H1 (cell line): ENCODE measurements around the gene ZNF334. TPM values are rescaled to one million over a fixed set of nuclear protein-coding genes. Genes with fewer than 3 reads are reported as not detected.

Experiments used
- JUND ChIP-seq: IDR thresholded peaks from 2 replicates; pipeline ENCODE4 v1.6.1; 2011; ENCODE audit warnings: mild to moderate bottlenecking, improper control_type of control experiment, low read length
- RAD21 ChIP-seq, 2 experiments: IDR thresholded peaks in 1 of 2; conservative IDR thresholded peaks in 1 of 2; 2 replicates each; pipeline ENCODE4 v1.6.1; 2011; ENCODE audit warnings: low read depth in 2 of 2, low read length in 2 of 2, improper control_type of control experiment in 1 of 2, inconsistent platforms in 1 of 2, mild to moderate bottlenecking in 1 of 2, moderate library complexity in 1 of 2
- RFX5 ChIP-seq: IDR thresholded peaks from 2 replicates; pipeline ENCODE4 v1.6.1; 2011; ENCODE audit warnings: low read depth, low read length, improper control_type of control experiment, borderline replicate concordance
- RNF2 ChIP-seq: fragments of 200-900, 300-1000 bp; sonication (generic); IDR thresholded peaks from 2 replicates; pipeline ENCODE4 v1.7.1; 2016; ENCODE audit warnings: borderline replicate concordance, low read depth, mild to moderate bottlenecking, antibody characterized with exemption, low read length; ENCODE audit not compliant: poor library complexity, severe bottlenecking; ENCODE audit errors: missing control alignments
- RXRA ChIP-seq: IDR thresholded peaks from 2 replicates; pipeline ENCODE4 v1.6.1; 2011; ENCODE audit warnings: low read depth, mild to moderate bottlenecking, low read length, moderate library complexity; ENCODE audit not compliant: insufficient read depth
- SAP30 ChIP-seq: fragments of 300-600 bp; sonication (generic); IDR thresholded peaks from 2 replicates; pipeline ENCODE4 v1.7.1; 2012; ENCODE audit warnings: low read length, moderate library complexity, mild to moderate bottlenecking, inconsistent platforms; ENCODE audit not compliant: insufficient read depth, insufficient replicate concordance
- polyA plus RNA-seq, 7 experiments: library from polyadenylated mRNA; depleted of rRNA in 3 of 7; stranded (reverse) in 5 of 7; unstranded in 2 of 7; fragments of >200 nt in 5 of 7; fragments of 200-250 nt in 2 of 7; gene quantifications; 1 replicate in 5 of 7; 2 replicates in 1 of 7; 4 replicates in 1 of 7; pipeline versions ENCODE4 v1.2.1 to v1.2.3, GENCODE V29; 2011 to 2013; ENCODE audit warnings: missing spikeins in 2 of 7, mixed read lengths in 2 of 7
- total RNA-seq: library from RNA; stranded (reverse); fragmentation: NEBNext Ultra II Directional; extraction: Animal tissue kit (Norgen Biotek cat#: 25700); gene quantifications from 2 replicates; pipeline ENCODE4 v1.2.1, GENCODE V29; 2021

The ZNF334 gene
- total and polyA plus RNA-seq, 2 of the 8 experiments (the other 6 are each of a cell fraction or from before 2014, with no cell fraction given) = 8.8 to 17.8 TPM

DNA sequence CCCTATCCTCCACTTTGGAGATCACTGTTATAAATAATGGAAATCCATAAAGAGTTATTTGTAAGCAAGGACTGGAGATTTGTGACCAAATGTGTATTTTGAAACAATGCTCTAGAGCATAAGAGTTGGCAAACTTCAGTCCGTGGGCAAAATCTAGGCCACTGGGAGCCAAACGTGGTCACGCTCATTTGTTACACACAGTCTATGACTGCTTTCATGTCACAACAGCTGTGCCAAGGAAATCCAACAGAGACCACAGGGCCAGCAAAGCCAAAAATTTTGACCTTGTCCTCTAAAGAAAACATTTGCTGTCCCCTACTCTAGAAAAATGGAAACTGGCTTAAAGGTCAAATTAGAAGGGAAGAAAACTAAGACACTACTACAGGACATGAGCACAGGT lies 7.9 kb downstream of the ZNF334 start (continued):
- TF ChIP-seq RAD21 (IDR thresholded peaks at IDR 0.05 in 1 of 2, conservative IDR thresholded peaks at IDR 0.05 in 1 of 2; ENCODE audit: low read depth in 2 of 2, low read length in 2 of 2) (no peak), RFX5 (no peak), SAP30 (no peak), JUND (no peak), RNF2 (no peak), RXRA (no peak)
